Head of caudate nucleus (tissue), 42 donors: Measurements from ENCODE around the gene SPTAN1.
"Not testable (repeated sequence)": the region's sequence is repeated elsewhere in the genome, so short reads cannot be mapped to it uniquely, and the experiment has no call there.

ENCODE experiments used
- DNase-seq, 42 donors: peaks; one replicate each; pipeline versions ENCODE4 v3.0.0 to v3.0.0-alpha.2; 2020 to 2021; ENCODE audit warnings: mixed read lengths in 7 of 42
- intact Hi-C: fragments of 100-400 bp; cut with DNase I; formaldehyde crosslinking; loops from one replicate; pipeline ENCODE4 v1.15.0; 2022

SPTAN1 gene

DNA sequence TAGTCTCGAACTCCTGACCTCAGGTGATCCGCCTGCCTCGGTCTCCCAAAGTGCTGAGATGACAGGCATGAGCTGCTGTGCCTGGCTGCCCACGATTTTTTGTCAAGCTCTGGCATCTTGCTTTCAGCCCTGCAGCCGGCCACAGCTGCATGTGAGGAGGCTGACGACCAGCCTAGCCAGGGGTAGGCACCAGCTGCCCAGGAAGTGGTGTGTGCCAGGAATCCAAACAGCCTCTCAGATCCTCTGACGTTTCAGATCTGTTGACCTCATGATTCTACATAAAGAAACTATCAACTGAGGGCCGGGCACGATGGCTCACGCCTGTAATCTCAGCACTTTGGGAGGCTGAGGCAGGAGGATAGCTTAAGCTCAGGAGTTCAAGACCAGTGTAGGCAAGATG, 85.3 kb downstream of the SPTAN1 start:
- peak in 27 of 42 donors; percentile 29 to 74 (median 53) for DNase-seq
- intact Hi-C loops: no loop called here

DNA sequence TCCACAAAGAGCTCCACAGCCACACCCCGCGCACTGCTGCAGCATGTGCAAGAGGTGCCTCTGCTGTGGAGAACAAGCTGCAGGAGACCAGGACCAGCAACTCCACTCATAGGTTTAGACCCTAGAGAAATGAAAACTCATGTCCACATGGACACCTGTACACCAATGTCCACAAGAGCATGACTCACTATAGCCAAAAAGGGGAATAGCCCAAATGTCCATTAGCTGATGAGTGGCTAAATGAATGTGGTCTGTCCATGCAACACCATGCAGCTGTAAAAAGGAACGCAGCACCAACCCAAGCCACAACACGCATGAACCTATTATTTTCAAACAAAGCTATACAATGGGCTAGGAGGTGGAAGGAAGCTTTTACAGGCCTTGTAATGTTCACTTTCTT, 86.2 kb downstream of the SPTAN1 start:
- intact Hi-C loops: no loop called here
- no peak for DNase-seq

DNA sequence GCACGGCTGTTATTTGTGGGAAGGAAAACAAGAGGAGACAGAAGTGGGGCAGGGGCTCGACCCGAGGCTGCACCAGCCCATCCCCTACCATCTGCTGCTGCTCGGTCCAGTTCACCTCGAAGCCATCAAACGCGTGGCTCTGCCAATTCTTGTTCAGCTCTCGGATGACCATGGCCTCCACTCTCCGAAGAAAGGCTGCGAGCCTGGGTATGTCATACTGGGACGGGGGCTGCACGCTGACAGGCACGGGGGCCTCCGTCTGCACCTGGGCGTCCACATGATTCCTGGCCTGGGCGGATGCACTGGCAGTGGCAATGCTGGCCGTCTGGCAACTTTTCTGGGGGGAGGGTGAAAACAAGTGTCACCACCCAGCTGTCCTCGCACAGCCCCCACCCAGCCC, 88.2 kb downstream of the SPTAN1 start:
- intact Hi-C loops: no loop called here
- DNase-seq: no peak

DNA sequence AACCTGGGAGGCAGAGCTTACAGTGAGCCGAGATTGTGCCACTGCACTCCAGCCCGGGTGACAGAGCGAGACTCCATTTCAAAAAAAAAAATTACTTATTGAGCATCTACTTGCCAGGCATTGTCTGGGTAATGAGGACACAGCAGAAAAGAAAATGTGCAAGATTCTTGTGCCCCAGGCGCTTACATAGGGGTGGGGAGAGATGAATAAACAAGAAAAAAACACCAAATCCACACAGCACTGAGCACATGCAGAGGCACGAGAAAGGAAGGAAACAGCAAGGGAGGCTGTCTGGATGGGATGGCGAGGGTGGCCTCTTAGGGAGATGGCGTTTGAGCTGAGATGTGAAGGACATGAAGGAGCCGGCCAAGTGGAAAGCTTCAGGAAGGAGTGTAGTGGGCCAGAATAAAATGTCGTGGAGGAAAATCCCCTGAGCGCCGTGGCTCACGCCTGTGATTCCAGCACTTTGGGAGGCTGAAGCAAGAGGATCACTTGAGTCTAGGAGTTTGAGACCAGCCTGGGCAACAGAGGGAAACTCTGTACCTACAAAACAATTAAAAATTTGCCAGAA, 90.4 kb downstream of the SPTAN1 start:
- intact Hi-C loops: no loop called here

DNA sequence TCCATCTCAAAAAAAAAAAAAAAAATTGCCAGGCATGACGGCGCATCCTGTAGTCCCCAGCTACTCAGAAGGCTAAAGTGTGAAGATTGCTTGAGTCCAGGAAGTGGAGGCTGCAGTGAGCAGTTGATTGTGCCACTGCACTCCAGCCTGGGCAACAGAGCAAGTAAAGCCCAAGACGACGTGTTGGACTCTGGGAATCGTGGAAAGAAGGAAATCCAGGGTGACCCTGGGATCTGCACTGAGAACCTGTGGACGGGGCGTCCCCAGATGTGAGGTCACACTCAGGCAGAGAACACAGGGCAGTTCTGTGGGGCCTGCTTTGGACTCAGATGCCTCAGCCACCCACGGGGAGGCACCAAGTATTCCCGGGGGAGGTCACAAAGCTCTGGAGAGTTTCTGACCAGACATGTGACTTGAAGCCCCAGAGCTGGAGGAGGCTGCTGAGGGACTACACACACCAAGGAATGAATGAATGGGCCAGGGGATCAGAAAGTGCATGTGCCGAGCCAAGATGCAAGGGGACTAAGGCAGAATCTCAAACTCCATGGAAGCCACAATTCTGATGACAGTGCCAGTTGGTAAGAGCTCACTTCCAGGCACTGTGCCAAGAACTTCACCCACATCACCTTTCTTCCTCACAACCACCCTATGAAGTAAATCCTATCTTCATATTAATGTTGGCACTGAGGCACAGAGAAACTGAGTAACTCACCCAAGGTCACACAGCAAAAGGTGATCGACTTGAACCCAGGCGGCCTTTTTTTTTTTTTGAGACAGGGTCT, 91.3 kb downstream of the SPTAN1 start:
- peak in 9 of 42 donors; percentile 42 to 66 (median 53) for DNase-seq
- intact Hi-C loops: no loop called here

More for the DNA sequence above, 90.4 kb downstream of the SPTAN1 start:
- DNase-seq: no peak

DNA sequence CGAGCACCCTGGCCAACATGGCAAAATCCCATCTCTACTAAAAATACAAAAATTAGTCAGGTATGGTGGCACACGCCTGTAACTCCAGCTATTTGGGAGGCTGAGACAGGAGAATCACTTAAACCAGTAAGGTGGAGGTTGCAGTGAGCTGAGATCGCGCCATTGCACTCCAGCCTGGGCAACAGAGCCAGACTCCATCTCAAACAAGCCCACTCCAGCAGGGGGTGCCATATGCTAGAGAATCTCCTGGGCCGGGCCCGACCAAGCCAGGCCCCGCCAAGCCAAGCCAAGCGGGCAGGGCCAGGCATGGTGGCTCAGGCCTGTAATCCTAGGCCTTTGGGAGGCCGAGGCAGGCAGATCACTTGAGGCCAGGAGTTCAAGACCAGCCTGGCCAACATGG, 95.8 kb downstream of the SPTAN1 start:
- intact Hi-C loops: not testable (repeated sequence)
- DNase-seq: peak in 6 of 42 donors; percentile 42 to 56 (median 51)

DNA sequence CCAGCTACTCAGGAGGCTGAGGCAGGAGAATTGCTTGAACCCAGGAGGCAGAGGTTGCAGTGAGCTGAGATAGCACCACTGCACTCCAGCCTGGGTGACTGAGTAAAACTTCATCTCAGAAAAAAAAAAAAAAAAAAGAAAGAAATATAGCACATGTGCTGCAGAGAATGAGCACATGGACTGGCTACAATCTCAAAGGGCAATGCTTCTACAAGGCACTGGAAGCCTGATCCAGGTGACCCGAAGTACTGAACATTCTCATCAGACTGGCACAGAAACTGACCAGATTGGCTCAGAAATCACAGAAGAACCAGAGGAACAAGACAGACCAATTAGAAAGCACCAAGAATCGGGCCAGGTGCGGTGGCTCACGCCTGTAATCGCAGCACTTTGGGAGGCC, 99.4 kb downstream of the SPTAN1 start:
- intact Hi-C loops: no loop called here
- no peak for DNase-seq

DNA sequence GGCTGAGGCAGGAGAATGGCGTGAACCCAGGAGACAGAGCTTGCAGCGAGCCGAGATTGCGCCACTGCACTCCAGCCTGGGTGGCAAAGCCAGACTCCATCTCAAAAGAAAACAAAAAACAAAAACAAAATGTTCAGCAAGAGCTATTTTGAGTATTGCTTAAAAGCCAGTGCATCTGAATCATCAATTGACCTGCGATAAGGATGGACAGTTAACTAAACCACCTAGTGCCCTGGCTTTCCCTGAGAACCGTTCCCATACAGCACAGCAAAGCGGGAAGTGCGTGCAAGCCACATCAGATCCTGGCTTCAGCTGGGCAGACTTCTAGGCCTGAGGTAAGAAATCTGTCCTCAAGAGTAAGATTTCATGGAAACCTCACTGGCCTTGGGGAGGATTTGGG, 101.5 kb downstream of the SPTAN1 start:
- intact Hi-C loops: no loop called here
- no peak for DNase-seq

DNA sequence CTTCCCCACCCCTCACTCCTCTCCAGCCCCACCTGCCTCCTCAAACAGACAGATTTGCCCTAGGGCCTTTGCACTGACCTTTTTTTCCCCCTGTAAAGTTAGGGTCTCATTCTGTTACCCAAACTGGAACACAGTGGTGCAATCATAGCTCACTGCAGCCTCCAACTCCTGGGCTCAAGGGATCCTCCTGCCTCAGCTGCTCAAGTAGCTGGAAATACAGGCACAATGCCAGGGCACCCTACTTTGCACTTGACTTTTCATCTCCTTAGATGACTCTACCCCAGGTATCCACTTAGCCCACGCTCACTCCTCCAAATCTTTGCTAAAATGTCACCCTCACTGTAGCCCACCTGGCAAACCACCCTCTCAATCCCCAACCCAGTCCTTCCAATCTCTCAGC, 102.1 kb downstream of the SPTAN1 start:
- DNase-seq: no peak
- intact Hi-C loops: no loop called here

DNA sequence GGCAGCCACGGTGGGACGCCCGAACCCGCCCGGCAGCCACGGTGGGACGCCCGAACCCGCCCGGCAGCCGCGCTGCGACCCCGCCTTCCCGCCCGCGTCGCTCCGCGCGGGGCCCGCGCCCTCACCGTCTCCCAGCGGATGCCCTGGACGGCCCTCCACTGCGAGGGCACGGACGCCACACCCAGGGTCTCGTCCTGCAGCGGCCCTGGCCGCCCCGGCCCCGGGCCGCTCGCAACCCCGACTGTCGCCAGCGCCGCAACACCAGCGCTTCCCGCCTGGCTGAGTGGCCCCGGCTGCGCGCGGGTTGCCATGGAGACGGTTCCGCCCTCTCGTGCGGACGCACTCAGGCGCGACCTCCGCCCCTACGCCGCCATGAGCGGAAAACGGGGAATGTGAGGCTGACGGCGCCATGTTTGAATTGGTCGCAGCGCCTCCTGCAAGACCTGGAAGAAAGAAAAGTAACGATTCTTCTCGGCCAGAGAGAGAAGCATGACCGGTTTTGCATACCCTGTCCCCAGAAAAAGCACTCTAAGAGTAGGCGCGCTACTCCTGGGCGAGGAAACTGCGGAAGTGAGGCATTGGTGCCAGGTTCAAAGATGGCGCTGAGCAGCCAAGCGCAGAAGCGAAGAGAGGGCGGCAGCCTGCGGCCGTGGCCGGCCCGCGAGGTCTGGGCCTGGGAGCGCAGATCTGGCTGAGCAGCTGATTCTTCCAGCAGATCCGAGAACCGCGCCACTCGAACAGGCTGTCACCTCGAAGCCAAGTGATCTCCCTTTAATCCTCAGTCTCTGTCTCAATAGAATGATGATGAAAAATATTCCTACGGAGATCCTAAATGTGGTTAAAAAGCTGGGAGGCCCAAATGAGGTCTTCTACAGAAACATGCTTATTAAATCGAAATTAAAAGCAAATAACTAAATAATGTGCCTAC, 104.3 kb downstream of the SPTAN1 start, which contains the start of gene DYNC2I2:
Gene DYNC2I2, minus strand, starts transcription at position 432 of the 928 bp plus-strand sequence. Its CDS starts 121 bp downstream, at position 311.
- intact Hi-C loops: no loop called here
- DNase-seq: peak; percentile 87 to 98 (median 97)

DNA sequence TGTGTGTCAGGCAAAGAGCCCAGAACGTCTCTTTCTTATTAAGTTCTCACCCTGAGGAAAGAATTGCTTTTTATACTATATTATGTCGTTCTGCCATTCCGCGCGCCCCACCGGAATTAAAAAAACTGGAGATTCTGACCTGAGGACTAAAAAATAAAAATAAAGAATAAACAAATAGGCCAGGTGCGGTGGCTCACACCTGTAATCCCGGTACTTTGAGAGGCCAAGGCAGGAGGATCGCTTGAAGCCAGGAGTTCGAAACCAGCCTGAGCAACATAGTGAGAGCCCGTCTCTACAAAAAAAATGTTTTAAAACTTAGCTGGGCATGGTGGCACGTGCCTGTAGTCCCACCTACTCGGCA, 104.9 kb downstream of the SPTAN1 start:
- intact Hi-C loops: no loop called here
- DNase-seq: no peak

DNA sequence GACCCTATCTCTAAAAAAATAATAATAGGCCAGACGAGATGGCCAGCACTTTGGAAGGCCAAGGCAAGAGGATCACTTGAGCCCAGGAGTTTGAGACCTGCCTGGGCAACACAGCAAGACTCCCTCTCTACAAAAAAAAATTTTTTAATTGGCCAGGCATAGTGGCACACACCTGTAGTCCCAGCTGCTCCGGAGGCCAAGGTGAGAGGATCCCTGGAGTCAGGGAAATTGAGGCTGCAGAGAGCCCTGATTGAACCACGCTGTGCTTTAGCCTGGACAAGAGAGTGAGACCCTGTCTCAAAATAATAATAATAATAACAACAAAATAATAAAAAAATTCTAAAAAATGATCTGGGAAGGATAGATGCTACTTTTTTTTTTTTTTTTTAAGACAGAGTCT, 105.4 kb downstream of the SPTAN1 start:
- DNase-seq: no peak
- intact Hi-C loops: no loop called here

DNA sequence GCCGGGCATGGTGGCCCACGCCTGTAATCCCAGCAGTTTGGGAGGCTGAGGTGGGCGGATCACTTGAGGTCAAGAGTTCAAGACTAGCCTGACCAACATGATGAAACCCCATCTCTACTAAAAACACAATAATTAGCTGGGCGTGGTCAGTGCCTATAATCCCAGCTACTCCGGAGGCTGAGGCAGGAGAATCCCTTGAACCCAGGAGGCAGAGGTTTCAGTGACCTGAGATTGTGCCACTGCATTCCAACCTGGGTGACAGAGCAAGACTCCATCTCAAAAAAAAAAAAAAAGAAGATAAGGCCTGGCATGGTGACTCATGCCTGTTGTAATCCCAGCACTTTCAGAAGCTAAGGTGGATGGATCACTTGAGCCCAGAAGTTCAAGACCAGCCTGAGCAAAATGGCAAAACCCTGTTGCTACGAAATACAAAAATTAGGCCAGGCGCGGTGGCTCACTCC, 114.1 kb downstream of the SPTAN1 start:
- intact Hi-C loops, DNase-seq: not testable (repeated sequence)

DNA sequence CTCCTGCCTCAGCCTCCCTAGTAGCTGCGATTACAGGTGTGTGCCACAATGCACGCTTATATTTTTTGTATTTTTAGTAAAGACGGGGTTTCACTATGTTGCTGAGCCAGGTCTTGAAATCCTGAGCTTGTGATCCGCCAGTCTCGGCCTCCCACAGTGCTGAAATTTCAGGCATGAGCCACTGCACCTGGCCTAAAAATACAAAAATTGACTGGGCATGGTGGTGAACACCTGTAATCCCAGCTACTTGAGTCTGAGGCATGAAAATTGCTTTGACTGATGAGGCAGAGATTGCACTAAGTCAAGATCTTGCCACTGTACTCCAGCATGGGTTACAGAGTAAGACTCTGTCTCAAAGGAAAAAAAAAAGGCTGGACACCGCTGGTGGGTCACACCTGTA, 117.4 kb downstream of the SPTAN1 start:
- DNase-seq: no peak
- intact Hi-C loops: no loop called here

DNA sequence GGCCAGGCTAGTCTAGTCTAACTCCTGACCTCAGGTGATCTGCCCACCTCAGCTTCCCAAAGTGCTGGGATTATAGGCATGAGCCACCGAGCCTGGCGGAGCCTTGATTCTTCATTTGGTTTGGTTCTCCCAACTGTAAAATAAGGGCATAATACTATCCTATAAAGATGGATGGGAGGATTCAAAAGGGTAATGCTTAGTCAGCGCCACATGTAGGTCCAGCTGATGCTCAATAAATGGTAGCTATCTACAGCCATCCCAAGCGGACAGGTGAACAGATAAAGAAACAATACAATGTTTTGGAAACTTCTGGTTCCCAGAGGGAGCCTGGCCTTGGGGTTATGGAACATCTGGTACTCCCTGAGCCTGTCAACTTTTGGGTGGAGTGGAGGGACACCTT, 123.0 kb downstream of the SPTAN1 start:
- intact Hi-C loops: no loop called here
- no peak for DNase-seq

DNA sequence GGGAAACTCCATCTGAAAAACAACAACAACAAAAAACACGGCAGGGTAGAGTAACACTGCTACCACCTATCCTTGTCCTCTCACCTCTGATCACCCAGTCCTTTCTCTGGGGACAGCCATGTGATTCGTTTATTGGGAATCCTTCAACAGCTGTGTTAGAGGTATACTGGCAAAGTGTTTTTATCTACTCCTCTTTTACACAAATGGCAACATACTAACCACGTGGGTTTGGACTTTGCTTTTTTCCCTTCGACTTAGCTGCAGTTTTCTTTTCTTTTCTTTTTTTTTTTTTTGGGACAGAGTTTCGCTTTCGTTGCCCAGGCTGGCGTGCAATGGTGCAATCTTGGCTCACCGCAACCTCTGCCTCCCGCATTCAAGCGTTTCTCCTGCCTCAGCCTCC, 125.4 kb downstream of the SPTAN1 start:
- DNase-seq: peak in 1 of 42 donors; percentile 6
- intact Hi-C loops: no loop called here
